ENCODE results near the gene SPNS2.

GRCh38 chr17:4544135-4544950 lies 45.7 kb downstream of the SPNS2 start:
- TF ChIP-seq POLR2A (IDR thresholded peaks at IDR 0.05) (no peak), EP300 (IDR thresholded peaks at IDR 0.05) (no peak)
- TF ChIP-seq, protein P1, sequence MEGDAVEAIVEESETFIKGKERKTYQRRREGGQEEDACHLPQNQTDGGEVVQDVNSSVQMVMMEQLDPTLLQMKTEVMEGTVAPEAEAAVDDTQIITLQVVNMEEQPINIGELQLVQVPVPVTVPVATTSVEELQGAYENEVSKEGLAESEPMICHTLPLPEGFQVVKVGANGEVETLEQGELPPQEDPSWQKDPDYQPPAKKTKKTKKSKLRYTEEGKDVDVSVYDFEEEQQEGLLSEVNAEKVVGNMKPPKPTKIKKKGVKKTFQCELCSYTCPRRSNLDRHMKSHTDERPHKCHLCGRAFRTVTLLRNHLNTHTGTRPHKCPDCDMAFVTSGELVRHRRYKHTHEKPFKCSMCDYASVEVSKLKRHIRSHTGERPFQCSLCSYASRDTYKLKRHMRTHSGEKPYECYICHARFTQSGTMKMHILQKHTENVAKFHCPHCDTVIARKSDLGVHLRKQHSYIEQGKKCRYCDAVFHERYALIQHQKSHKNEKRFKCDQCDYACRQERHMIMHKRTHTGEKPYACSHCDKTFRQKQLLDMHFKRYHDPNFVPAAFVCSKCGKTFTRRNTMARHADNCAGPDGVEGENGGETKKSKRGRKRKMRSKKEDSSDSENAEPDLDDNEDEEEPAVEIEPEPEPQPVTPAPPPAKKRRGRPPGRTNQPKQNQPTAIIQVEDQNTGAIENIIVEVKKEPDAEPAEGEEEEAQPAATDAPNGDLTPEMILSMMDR (IDR thresholded peaks at IDR 0.05) = no peak
